Hippocampal formation (tissue), 2 donors: ENCODE results near the gene VPS37C.
"Not testable (repeated sequence)": the region's sequence is repeated elsewhere in the genome, so short reads cannot be mapped to it uniquely, and the experiment has no call there.

Source experiments
- DNase-seq, 2 donors: peaks; one replicate each; lab custom pipeline; 2025; lab: John Stamatoyannopoulos, UW

The VPS37C gene

GRCh38 chr11:61117168-61117520 is 44.1 kb downstream of the VPS37C start:
- no peak for DNase-seq

GRCh38 chr11:61116426-61117167 is 44.6 kb downstream of the VPS37C start:
- DNase-seq = no peak

GRCh38 chr11:61115498-61116224 is 45.6 kb downstream of the VPS37C start:
- no peak for DNase-seq

GRCh38 chr11:61114913-61115312 is 46.3 kb downstream of the VPS37C start:
- no peak for DNase-seq

- DNase-seq = no peak
Observed at GRCh38 chr11:61113201-61113600, 48.0 kb downstream of the VPS37C start.

- no peak for DNase-seq
Observed at GRCh38 chr11:61112575-61112974, 48.7 kb downstream of the VPS37C start.

GRCh38 chr11:61111786-61112517 is 49.3 kb downstream of the VPS37C start:
- DNase-seq = no peak

- DNase-seq = no peak
Observed at GRCh38 chr11:61111050-61111435, 50.2 kb downstream of the VPS37C start.

GRCh38 chr11:61110255-61111049 is 50.8 kb downstream of the VPS37C start:
- no peak for DNase-seq

- no peak for DNase-seq
Observed at GRCh38 chr11:61109671-61110070, 51.6 kb downstream of the VPS37C start.

- no peak for DNase-seq
Observed at GRCh38 chr11:61108847-61109585, 52.2 kb downstream of the VPS37C start.

- DNase-seq = no peak
Observed at GRCh38 chr11:61107888-61108287, 53.3 kb downstream of the VPS37C start.

GRCh38 chr11:61106894-61107470 is 54.2 kb downstream of the VPS37C start:
- no peak for DNase-seq

GRCh38 chr11:61106296-61106695 is 54.9 kb downstream of the VPS37C start:
- no peak for DNase-seq

- DNase-seq = no peak
Observed at GRCh38 chr11:61104963-61105362, 56.3 kb downstream of the VPS37C start.

GRCh38 chr11:61103851-61104423 is 57.3 kb downstream of the VPS37C start:
- DNase-seq = no peak

GRCh38 chr11:61102667-61103571 is 58.3 kb downstream of the VPS37C start:
- no peak for DNase-seq

- no peak for DNase-seq
Observed at GRCh38 chr11:61098778-61099177, 62.4 kb downstream of the VPS37C start.

GRCh38 chr11:61098261-61098660 is 63.0 kb downstream of the VPS37C start:
- DNase-seq = not testable (repeated sequence)

- no peak for DNase-seq
Observed at GRCh38 chr11:61095021-61095420, 66.2 kb downstream of the VPS37C start.
